ENCODE results near the gene CD300LF. TPM values are rescaled to one million over a fixed set of nuclear protein-coding genes. Genes with fewer than 3 reads are reported as not detected.

CD300LF gene
- total RNA-seq, 1 donor from 2014 or later, result 0.49 TPM

DNA sequence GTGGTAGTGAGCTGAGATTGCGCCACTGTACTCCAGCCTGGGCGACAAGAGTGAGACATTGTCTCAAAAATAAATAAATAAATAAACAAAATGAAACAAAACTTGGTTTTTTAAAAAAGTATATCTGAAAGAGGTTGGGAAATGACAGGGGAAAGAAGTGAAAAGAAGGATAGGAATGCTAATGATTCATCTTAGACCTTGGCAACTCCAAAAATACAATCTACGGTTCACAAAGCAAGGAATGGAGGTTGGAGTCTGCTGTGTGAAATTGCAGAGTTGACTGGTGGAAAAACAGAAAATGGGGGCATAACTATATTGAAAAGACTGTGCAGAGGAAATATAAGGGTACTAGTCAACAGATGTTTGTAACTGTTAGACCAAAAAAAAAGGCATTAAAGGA, 49.2 kb downstream of the CD300LF start:
- no peak overlapping the region for H3K27ac ChIP-seq
- no peak for TF ChIP-seq POLR2AphosphoS5 (IDR thresholded peaks at IDR 0.05; ENCODE audit: insufficient read depth in 1 of 2, low read depth in 1 of 2)
- TF ChIP-seq, protein P1, sequence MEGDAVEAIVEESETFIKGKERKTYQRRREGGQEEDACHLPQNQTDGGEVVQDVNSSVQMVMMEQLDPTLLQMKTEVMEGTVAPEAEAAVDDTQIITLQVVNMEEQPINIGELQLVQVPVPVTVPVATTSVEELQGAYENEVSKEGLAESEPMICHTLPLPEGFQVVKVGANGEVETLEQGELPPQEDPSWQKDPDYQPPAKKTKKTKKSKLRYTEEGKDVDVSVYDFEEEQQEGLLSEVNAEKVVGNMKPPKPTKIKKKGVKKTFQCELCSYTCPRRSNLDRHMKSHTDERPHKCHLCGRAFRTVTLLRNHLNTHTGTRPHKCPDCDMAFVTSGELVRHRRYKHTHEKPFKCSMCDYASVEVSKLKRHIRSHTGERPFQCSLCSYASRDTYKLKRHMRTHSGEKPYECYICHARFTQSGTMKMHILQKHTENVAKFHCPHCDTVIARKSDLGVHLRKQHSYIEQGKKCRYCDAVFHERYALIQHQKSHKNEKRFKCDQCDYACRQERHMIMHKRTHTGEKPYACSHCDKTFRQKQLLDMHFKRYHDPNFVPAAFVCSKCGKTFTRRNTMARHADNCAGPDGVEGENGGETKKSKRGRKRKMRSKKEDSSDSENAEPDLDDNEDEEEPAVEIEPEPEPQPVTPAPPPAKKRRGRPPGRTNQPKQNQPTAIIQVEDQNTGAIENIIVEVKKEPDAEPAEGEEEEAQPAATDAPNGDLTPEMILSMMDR (IDR thresholded peaks at IDR 0.05), result no peak
- TF ChIP-seq POLR2A (IDR thresholded peaks at IDR 0.05), result no peak
- no peak for DNase-seq (ENCODE audit: extremely low spot score in 2 of 2)
- intact Hi-C loops (cut with DNase I), result no loop called here
- H3K9me3 ChIP-seq, result no peaks in the 10 kb centered on the region
- H3K27me3 ChIP-seq, result no peaks in the 10 kb centered on the region
- no peak overlapping the region for H3K4me3 ChIP-seq
- no peaks in the 10 kb centered on the region for H3K36me3 ChIP-seq
- no peaks in the 10 kb centered on the region for H3K4me1 ChIP-seq

GRCh38 chr17:74659889-74660288, 52.8 kb downstream of the CD300LF start:
- no peak for DNase-seq (ENCODE audit: extremely low spot score in 2 of 2)
- H3K27me3 ChIP-seq, result no peaks in the 10 kb centered on the region
- TF ChIP-seq, protein P1 (IDR thresholded peaks at IDR 0.05), result no peak
- TF ChIP-seq POLR2A (IDR thresholded peaks at IDR 0.05) (no peak), POLR2AphosphoS5 (IDR thresholded peaks at IDR 0.05; ENCODE audit: insufficient read depth in 1 of 2, low read depth in 1 of 2) (no peak)
- no peaks in the 10 kb centered on the region for H3K4me1 ChIP-seq
- intact Hi-C loops (cut with DNase I), result no loop called here
- no peaks in the 10 kb centered on the region for H3K36me3 ChIP-seq
- no peak overlapping the region for H3K4me3 ChIP-seq
- no peaks in the 10 kb centered on the region for H3K9me3 ChIP-seq
- no peak overlapping the region for H3K27ac ChIP-seq

DNA sequence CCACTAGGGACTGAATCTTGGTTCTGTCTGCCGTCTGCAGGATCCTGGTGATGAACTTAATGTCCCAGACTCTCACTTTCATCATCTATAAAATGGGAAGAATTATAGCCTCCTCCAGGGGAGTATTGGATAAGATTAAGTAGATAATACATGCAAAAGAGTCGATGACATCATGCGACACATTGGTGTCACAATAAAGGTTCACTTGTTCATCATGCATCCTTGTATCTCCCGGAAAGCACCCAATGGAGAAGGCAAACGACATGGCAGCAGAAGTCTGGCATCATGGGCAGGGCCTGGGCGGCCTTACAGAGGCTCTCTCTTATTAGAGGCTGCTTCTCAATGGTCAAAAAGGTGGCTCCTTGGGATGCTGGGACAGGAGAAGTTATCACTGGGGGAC, 54.1 kb downstream of the CD300LF start:
- intact Hi-C loops (cut with DNase I), result no loop called here
- no peak for DNase-seq (ENCODE audit: extremely low spot score in 2 of 2)
- H3K27me3 ChIP-seq, result no peaks in the 10 kb centered on the region

DNA sequence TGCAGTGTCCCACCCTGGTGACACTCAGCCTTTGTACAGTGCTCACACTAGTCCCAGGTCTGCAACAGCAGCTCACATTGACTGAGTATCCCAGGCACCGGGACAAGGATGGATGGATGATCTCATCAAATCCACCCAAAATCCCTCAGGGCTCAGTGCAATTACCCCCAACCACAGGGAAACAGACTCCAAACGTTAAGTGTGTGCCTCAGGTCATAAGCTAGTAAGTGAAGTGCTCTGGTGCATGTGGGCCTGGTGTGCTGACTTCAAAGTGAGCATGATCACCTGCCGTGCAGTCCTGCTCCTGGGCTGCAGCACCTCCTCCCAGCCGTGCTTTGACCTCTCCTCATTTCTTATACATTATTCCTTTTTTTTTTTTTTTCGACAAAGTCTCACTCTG, 58.0 kb downstream of the CD300LF start:
- H3K27me3 ChIP-seq, result no peaks in the 10 kb centered on the region
- H3K9me3 ChIP-seq, result no peaks in the 10 kb centered on the region
- no peak overlapping the region for H3K4me3 ChIP-seq
- H3K36me3 ChIP-seq, result no peaks in the 10 kb centered on the region
- H3K4me1 ChIP-seq, result no peaks in the 10 kb centered on the region
- H3K27ac ChIP-seq, result no peak overlapping the region
- intact Hi-C loops (cut with DNase I), result no loop called here
- TF ChIP-seq, protein P1 (IDR thresholded peaks at IDR 0.05), result no peak
- TF ChIP-seq POLR2A (IDR thresholded peaks at IDR 0.05), result no peak
- TF ChIP-seq POLR2AphosphoS5 (IDR thresholded peaks at IDR 0.05; ENCODE audit: insufficient read depth in 1 of 2, low read depth in 1 of 2), result no peak
- no peak for DNase-seq (ENCODE audit: extremely low spot score in 2 of 2)

More for the DNA sequence above, 54.1 kb downstream of the CD300LF start:
- Histone ChIP-seq H3K9me3 (no peaks in the 10 kb centered on the region), H3K27ac (no peak overlapping the region), H3K36me3 (no peaks in the 10 kb centered on the region), H3K4me3 (no peak overlapping the region), H3K4me1 (no peaks in the 10 kb centered on the region)
- TF ChIP-seq POLR2A (IDR thresholded peaks at IDR 0.05), result no peak
- TF ChIP-seq POLR2AphosphoS5 (IDR thresholded peaks at IDR 0.05; ENCODE audit: insufficient read depth in 1 of 2, low read depth in 1 of 2), result no peak
- TF ChIP-seq, protein P1 (IDR thresholded peaks at IDR 0.05), result no peak

GRCh38 chr17:74652020-74652419, 60.7 kb downstream of the CD300LF start:
- no peaks in the 10 kb centered on the region for H3K36me3 ChIP-seq
- no peak overlapping the region for H3K4me3 ChIP-seq
- TF ChIP-seq, protein P1 (IDR thresholded peaks at IDR 0.05), result no peak
- TF ChIP-seq POLR2AphosphoS5 (IDR thresholded peaks at IDR 0.05; ENCODE audit: insufficient read depth in 1 of 2, low read depth in 1 of 2) (no peak), POLR2A (IDR thresholded peaks at IDR 0.05) (no peak)
- H3K9me3 ChIP-seq, result no peaks in the 10 kb centered on the region
- no peak overlapping the region for H3K27ac ChIP-seq
- H3K27me3 ChIP-seq, result no peaks in the 10 kb centered on the region
- no peaks in the 10 kb centered on the region for H3K4me1 ChIP-seq
- no peak for DNase-seq (ENCODE audit: extremely low spot score in 2 of 2)
- intact Hi-C loops (cut with DNase I), result no loop called here
